DMS53 treated with DMSO at 0.1 percent for 48 hours (cell line): ENCODE data around the gene PLEKHG4B.

Experiments
- DNase-seq: peaks from one replicate; lab custom pipeline; 2025; ENCODE audit not compliant: unreplicated experiment; lab: John Stamatoyannopoulos, UW

Gene PLEKHG4B

DNA sequence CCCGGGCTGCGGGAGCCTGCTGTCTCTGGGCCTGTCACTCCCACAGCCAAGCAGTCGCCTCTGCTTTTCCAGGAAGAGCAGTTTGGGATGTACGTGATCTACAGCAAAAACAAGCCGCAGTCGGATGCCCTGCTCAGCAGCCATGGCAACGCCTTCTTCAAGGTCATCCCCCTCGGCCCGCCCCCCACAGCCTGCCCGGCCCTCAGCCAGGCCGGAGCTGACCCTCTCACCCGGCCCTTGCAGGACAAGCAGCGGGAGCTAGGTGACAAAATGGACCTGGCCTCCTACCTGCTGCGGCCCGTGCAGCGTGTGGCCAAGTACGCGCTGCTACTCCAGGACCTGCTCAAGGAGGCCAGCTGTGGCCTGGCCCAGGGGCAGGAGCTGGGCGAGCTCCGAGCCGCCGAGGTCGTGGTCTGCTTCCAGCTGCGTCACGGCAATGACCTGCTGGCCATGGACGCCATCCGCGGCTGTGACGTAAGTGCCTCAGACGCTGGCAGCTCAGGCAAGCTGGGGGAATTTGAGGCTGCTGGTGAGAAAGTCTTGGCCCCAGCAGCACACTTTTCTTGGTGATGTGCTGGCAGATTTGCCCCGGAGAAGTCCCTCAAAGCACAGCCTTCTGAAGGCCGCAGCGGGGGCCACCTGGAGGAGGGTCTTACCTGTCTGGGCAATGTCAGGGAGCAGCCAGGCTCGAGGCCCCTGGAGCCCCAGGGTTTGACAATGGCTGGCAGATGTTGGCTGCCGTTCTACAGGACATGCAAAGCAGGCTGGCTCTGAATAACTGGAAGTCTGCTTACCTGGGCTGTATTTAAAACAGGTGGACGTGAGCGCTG lies 79.2 kb downstream of the PLEKHG4B start:
- DNase-seq = no peak

DNA sequence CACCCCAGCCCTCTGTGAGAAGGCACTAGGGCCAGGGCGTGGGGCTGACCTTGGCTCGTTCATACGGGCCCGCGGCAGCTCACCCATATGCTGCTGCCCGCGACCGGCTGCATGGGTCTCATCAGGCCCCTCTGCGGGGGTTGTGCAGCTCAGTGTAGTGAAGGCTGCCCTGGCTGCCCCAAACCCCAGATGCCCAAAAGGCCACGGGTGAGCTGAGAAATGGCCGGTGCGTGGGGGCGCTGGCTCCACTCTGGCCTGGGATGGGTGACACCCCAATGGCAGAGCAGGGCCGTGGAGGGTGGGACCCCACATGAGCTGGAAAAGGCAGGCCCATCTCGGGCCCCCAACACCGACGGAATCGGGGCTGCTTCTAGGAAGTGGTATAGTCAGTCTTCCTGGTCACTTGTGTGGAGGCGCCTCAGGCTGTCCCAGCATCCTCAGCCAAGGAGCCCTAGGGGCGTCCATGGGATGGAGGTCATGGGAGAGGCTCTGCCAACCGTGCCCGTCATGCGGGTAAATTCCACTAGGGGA lies 79.9 kb downstream of the PLEKHG4B start:
- DNase-seq = no peak

DNA sequence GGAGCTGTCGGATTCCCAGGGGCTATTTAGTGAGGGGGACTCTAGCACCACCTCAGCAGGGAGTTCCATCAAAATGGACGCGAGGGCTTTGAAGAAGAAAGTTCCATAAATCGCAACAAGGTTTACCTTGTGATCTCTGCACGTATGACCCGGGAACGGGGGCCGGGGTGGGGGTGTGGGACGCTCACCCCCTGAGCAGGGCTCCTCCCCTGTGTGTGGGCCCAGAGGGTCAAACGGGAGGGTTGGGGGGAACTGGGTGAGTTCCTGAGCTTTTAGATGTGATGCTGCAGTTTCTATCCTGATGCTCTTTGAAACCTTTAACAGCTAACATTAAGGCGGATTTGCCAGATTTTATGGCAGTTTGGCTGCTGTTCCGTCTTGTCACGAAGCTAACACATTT lies 80.5 kb downstream of the PLEKHG4B start:
- DNase-seq = no peak

DNA sequence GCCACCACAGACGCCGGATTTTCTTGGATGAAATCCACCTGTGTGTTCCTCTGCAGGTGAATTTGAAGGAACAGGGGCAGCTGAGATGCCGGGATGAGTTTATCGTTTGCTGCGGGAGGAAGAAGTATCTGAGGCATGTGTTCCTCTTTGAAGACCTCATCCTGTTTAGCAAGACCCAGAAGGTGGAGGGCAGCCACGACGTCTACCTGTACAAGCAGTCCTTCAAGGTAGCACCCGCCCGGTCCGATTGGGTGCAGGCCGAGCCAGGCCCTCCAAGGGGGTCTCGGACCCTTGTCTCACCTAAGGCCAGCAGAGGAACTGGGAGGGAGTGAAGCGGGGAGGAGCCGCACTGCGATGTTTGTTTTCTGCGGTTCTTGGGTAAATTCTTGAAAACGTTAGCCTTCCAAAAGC lies 80.9 kb downstream of the PLEKHG4B start:
- no peak for DNase-seq

- no peak for DNase-seq
These were observed 81.7 kb downstream of the PLEKHG4B start for GRCh38 chr5:173392-174290.

DNA sequence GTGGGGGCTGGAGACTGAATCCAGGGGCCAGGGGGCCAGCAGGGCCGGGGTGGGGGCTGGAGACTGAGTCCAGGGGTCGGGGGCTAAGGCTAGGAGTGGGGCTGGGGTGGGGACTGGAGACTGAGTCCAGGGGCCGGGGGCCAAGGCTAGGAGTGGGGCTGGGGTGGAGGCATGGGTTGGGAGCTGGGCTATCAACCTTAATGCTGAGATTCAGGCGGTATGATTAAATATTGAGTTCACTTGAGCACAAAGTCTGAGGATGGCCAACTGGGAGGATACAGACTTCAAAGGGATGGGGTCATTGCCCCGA lies 82.3 kb downstream of the PLEKHG4B start:
- DNase-seq = no peak

DNA sequence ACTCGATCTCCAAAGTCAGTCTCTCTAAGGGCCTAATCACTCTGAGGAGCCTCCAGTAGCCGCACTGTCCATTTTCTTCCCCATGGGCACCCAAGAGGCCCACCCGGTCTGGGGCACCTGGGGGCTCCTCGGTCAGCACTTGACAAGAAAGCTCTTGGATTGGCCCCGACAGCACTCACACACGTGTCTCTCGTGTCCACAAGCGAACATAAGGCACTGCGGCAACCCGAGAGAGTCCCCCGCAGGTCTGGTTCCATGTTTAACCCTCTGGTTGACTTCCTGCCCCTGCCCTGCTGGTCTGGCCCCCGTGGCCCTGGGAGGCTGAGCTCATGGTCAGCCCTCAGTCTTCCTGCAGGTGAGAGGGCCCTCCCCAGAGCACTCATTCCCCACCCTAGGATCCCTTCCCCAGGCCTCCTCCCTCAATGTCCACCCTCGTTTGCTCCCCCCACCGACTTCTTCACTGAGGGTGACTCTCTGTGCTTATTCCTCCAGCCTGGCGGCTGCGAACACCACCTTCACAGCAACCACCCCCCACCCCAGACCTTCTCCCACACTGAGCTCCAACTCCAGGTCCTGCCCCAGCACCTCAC lies 83.0 kb downstream of the PLEKHG4B start:
- DNase-seq = no peak

GRCh38 chr5:176296-176823 lies 84.4 kb downstream of the PLEKHG4B start:
- DNase-seq = no peak

GRCh38 chr5:178110-178509 lies 86.1 kb downstream of the PLEKHG4B start:
- DNase-seq = no peak

GRCh38 chr5:179401-179800 lies 87.4 kb downstream of the PLEKHG4B start:
- DNase-seq = no peak

GRCh38 chr5:180286-180918 lies 88.4 kb downstream of the PLEKHG4B start:
- DNase-seq = no peak

GRCh38 chr5:181160-181559 lies 89.2 kb downstream of the PLEKHG4B start:
- no peak for DNase-seq

GRCh38 chr5:181566-181965 lies 89.6 kb downstream of the PLEKHG4B start:
- DNase-seq = no peak

- no peak for DNase-seq
These were observed 90.2 kb downstream of the PLEKHG4B start for GRCh38 chr5:182126-182525.

DNA sequence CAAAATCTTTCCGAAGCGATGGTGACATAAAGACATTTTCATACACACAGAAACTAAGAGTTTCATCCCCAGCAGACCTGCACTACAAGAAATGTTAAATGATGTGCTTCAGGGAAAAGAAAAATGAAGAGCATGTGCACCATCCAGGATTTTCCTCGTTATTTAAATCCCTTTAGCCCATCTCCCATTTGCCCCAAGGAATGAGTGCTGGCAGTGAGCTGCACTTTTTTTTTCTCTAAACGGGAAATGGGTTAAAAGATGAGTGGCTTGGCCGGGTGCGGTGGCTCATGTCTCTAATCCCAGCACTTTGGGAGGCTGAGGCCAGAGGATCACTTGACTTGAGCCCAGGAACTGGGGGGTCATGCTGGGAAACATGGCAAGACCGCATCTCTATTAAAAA lies 92.5 kb downstream of the PLEKHG4B start:
- no peak for DNase-seq

GRCh38 chr5:185095-186070 lies 93.4 kb downstream of the PLEKHG4B start:
- no peak for DNase-seq

- DNase-seq = no peak
These were observed 94.4 kb downstream of the PLEKHG4B start for GRCh38 chr5:186091-187041.

GRCh38 chr5:187042-187431 lies 95.1 kb downstream of the PLEKHG4B start:
- no peak for DNase-seq
